ENCODE measurements around the gene NIBAN1. TPM values are rescaled to one million over a fixed set of nuclear protein-coding genes. Genes with fewer than 3 reads are reported as not detected.

The NIBAN1 gene
- total and polyA plus RNA-seq, 4 donors, result 4.1 to 35.0 (median 12.9) TPM

DNA sequence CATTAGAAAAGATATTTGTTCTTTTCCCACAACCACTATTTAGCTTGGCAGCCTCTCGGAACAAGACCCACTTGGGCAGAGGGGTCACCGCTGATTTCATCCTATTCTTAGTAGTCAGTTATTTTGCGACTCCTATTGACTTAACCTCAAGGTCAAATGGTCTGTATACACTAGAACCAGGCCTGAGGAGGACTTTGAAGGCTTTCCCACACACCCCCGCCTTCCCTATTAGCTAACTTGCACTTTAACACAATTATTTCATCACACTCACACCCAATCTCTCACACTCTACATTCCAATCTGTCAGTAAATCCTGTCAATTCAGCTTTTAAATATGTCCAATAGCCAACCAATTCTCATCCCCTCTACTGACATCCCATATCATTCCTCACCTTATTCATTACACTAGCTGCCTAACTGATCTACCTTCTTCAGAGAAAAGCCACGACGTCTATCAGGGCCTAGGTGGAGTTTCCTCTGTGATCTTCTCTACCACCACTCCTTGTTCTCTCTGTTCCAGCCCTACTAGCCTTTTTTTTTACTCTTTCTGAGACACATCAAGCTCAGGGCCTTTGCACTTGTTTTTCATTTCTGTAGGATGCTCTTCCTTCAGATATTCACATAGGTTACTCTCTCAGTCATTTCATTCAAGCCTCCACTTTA lies 1.0 kb upstream of the NIBAN1 start:
- H3K36me3 ChIP-seq (ENCODE audit: control insufficient read depth, insufficient read depth, low read length), result no peaks in the 10 kb centered on the region
- H3K4me1 ChIP-seq (ENCODE audit: control insufficient read depth, insufficient read depth, low read length), result peaks cover 9% of the 10 kb centered on the region
- H3K9me3 ChIP-seq (ENCODE audit: control insufficient read depth, insufficient read depth, low read length), result no peaks in the 10 kb centered on the region
- 74% methylated on average over 6 of the region's 6 CpGs for WGBS (ENCODE audit: insufficient coverage)
- DNase-seq (ENCODE audit: low read depth in 4 of 6, low spot score in 6 of 6), result no peak
- no peak overlapping the region for H3K4me3 ChIP-seq (ENCODE audit: low read depth, low read length)
- no peak overlapping the region for H3K27ac ChIP-seq (ENCODE audit: low read depth, low read length)
- H3K27me3 ChIP-seq (ENCODE audit: control insufficient read depth, insufficient read depth, low read length), result peaks cover 28% of the 10 kb centered on the region

- Histone ChIP-seq H3K27ac (ENCODE audit: low read depth, low read length) (no peak overlapping the region), H3K9me3 (ENCODE audit: control insufficient read depth, insufficient read depth, low read length) (no peaks in the 10 kb centered on the region), H3K4me1 (ENCODE audit: control insufficient read depth, insufficient read depth, low read length) (peaks cover 9% of the 10 kb centered on the region), H3K27me3 (ENCODE audit: control insufficient read depth, insufficient read depth, low read length) (peaks cover 28% of the 10 kb centered on the region), H3K4me3 (ENCODE audit: low read depth, low read length) (peak overlapping the region; percentile 50), H3K36me3 (ENCODE audit: control insufficient read depth, insufficient read depth, low read length) (no peaks in the 10 kb centered on the region)
- 86% methylated on average over 2 of the region's 4 CpGs for WGBS (ENCODE audit: insufficient coverage)
- DNase-seq (ENCODE audit: low read depth in 4 of 6, low spot score in 6 of 6), result no peak
These were observed 468 bp upstream of the NIBAN1 start for GRCh38 chr1:184974837-184975115.

DNA sequence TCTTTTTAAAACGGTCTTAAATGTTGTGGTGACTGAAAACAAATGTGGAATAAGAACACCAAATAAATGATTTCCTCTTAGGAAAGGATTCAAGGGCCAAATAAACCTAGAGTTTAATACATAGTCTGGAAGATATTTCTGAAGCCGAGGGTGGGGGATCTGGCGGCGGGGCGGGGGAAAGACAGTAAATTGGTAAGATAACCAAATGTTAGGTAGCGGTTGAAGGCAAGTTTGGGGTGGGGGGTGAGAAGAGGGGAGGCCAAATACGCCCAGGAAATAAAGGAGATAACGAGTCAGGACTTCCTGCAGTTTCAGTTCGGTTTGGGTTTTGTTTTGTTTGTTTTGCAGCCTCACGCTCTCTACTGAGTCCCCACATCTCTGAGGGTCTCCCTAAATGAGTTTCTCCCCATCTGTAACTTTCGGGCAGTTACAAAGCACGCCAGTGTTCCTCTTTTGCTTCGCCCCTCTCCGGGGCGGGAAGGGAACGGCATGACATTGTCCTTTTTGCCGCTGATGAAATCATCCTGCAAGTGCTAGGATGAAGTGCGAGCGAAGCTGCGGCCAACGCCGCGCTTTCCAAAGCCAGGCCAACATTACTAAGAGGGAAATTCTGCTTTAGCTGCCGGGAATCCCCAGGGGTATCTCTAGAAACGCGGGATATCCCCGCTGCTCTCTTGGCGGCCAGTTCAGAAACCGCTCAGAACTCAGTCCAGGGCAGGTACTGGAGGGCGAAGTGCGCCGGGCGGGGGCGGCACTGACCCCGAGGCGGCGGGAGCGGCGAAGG lies 844 bp downstream of the NIBAN1 start:
- H3K27me3 ChIP-seq (ENCODE audit: control insufficient read depth, insufficient read depth, low read length), result peaks cover 28% of the 10 kb centered on the region
- peak in 3 of 6 donors; percentile 36 to 65 (median 63) for DNase-seq (ENCODE audit: low read depth in 4 of 6, low spot score in 6 of 6)
- H3K36me3 ChIP-seq (ENCODE audit: control insufficient read depth, insufficient read depth, low read length), result no peaks in the 10 kb centered on the region
- peak overlapping the region; percentile 63 for H3K4me3 ChIP-seq (ENCODE audit: low read depth, low read length)
- 4% methylated on average over 37 of the region's 39 CpGs for WGBS (ENCODE audit: insufficient coverage)
- H3K4me1 ChIP-seq (ENCODE audit: control insufficient read depth, insufficient read depth, low read length), result peaks cover 9% of the 10 kb centered on the region
- H3K9me3 ChIP-seq (ENCODE audit: control insufficient read depth, insufficient read depth, low read length), result no peaks in the 10 kb centered on the region
- H3K27ac ChIP-seq (ENCODE audit: low read depth, low read length), result peak overlapping the region; percentile 61

DNA sequence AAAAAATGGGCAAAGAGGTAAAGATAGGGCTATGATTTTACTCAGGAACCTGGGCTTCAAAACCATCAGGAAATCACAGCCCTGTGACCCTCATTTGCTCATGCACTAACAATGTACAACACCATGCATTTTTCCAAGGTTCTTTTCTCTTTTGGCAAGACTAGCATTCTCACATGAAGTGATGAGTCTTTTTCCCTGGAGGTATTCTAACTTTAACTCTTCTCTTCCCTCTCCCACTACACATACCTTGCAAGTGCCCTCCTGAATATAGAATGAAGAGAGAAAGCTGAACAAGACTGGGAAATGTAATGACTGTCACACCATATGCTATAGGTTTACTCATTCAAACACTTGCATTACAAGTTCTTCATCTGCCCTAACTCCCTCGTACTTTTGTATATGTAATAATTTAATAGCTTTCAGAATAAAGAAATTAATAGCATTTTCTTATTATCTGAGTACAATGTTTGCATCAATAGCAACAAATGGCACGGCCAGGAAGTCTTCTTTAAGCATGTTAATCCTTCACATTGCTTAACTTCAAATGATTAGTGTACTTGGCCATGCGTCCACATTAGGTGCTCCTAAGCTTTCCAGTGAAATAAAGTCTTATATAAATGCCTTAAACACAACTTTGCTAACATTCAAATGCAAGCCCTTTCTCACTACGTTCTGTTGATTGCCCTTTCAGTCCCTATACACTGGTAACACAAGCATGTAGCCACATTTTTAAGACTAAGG lies 1.8 kb downstream of the NIBAN1 start:
- Histone ChIP-seq H3K36me3 (ENCODE audit: control insufficient read depth, insufficient read depth, low read length) (no peaks in the 10 kb centered on the region), H3K27me3 (ENCODE audit: control insufficient read depth, insufficient read depth, low read length) (peaks cover 28% of the 10 kb centered on the region), H3K4me3 (ENCODE audit: low read depth, low read length) (peak overlapping the region; percentile 63), H3K4me1 (ENCODE audit: control insufficient read depth, insufficient read depth, low read length) (peaks cover 9% of the 10 kb centered on the region), H3K9me3 (ENCODE audit: control insufficient read depth, insufficient read depth, low read length) (no peaks in the 10 kb centered on the region), H3K27ac (ENCODE audit: low read depth, low read length) (no peak overlapping the region)
- WGBS (ENCODE audit: insufficient coverage), result 67% methylated on average over 3 of the region's 4 CpGs
- no peak for DNase-seq (ENCODE audit: low read depth in 4 of 6, low spot score in 6 of 6)

DNA sequence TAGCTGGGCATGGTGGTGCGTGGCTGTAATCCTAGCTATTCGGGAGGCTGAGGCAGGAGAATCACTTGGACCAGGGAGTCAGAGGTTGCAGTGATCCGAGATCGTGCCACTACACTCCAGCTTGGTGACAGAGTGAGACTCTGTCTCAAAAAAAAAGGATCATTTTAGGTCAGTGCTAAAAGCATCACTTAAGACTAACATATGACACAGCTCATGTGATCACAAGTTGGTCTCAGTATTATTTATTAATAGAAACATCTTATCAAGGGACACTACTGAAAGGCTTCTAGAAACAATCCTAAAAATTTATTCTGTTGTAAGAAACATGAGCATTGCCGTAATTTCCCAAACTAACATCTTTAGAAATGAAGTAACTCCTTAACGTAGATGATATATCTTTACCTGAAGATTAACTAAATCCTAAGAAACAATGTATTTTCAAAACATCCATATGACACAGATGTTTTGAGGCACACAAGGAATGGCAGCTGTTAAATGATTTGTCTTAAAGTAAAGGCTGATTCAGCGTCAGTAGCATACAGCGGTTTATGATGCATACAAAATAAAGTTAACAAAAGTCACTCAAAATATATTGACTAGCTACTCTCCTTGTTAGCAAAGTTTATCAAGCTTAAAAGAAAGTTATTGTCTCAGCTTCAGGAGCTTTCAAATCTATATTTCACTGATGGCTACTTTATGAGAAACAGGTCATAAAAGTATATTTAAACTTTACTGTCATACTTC lies 2.6 kb downstream of the NIBAN1 start:
- H3K27ac ChIP-seq (ENCODE audit: low read depth, low read length), result no peak overlapping the region
- no peak overlapping the region for H3K4me3 ChIP-seq (ENCODE audit: low read depth, low read length)
- no peaks in the 10 kb centered on the region for H3K36me3 ChIP-seq (ENCODE audit: control insufficient read depth, insufficient read depth, low read length)
- no peak for DNase-seq (ENCODE audit: low read depth in 4 of 6, low spot score in 6 of 6)
- H3K4me1 ChIP-seq (ENCODE audit: control insufficient read depth, insufficient read depth, low read length), result peaks cover 9% of the 10 kb centered on the region
- H3K27me3 ChIP-seq (ENCODE audit: control insufficient read depth, insufficient read depth, low read length), result peaks cover 28% of the 10 kb centered on the region
- no peaks in the 10 kb centered on the region for H3K9me3 ChIP-seq (ENCODE audit: control insufficient read depth, insufficient read depth, low read length)
- 100% methylated on average over 2 of the region's 8 CpGs for WGBS (ENCODE audit: insufficient coverage)

- Histone ChIP-seq H3K27ac (ENCODE audit: low read depth, low read length) (no peak overlapping the region), H3K9me3 (ENCODE audit: control insufficient read depth, insufficient read depth, low read length) (no peaks in the 10 kb centered on the region), H3K27me3 (ENCODE audit: control insufficient read depth, insufficient read depth, low read length) (peaks cover 26% of the 10 kb centered on the region), H3K36me3 (ENCODE audit: control insufficient read depth, insufficient read depth, low read length) (no peaks in the 10 kb centered on the region), H3K4me1 (ENCODE audit: control insufficient read depth, insufficient read depth, low read length) (peaks cover 9% of the 10 kb centered on the region), H3K4me3 (ENCODE audit: low read depth, low read length) (no peak overlapping the region)
- no peak for DNase-seq (ENCODE audit: low read depth in 4 of 6, low spot score in 6 of 6)
- WGBS (ENCODE audit: insufficient coverage), result 100% methylated on average over 2 of the region's 5 CpGs
These were observed 3.6 kb downstream of the NIBAN1 start for GRCh38 chr1:184970691-184971161.

DNA sequence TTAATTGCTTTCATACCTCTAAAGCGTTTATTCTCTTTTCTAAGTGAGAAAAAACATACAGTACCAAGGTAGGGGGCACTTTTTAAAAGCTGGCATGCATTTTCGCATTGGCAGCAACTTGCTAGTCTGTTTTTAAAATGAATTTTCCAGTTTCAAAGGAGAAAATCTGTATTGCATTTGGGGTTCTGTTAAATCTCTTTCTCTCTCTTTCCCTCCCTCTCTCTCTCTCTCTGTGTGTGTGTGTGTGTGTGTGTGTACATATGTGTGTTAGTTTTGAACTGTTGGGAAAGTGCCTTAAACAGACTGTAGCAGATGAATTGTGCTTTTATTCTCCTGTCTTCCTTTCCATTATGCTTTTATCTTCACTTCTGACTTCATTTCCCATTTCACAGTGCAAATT lies 7.3 kb downstream of the NIBAN1 start:
- WGBS (ENCODE audit: insufficient coverage), result no CpG with 5 or more reads among the region's 2 CpGs
- H3K4me1 ChIP-seq (ENCODE audit: control insufficient read depth, insufficient read depth, low read length), result no peaks in the 10 kb centered on the region
- no peak for DNase-seq (ENCODE audit: low read depth in 4 of 6, low spot score in 6 of 6)

DNA sequence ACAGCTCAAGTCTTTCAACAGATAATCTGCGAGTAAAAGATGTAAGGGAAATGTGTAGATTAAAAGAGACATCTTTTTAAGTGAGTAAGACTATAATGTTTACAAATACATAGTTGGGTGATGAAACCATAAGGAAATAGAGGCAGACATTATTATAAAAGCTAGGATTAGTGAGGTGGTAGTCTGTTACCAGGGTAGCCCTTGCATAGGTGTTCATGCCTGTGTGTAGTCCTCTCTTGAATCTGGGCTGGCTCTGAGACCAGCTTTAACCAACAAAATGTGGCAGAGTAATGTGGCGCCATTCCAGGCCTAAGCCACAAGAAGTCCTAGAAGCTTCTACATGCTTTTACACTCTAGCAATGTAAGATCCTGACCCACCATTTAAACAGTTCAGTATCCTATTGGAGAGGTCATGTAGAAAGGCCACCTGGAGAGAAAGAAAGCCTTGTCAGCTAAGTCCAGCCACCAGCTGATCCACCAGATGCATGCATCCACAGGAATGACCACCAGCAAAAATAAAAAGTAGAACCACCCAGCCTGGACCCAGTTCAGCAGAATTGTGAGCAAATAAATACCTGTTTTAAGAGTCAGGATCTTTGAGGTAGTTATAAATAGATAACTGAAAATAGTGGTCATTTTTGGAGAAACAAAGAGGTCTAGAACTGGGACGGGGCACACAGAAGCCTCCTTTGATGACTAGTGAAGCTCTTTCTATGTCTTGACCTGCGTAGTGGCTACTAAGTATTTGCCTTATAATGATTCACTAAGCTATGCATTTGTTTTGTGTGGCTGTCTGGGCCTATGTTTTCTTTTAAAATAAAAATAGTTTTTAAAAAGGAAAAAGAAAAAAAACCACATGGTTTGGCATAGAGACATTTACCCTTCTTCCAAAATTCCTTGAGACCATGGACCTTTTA lies 8.1 kb downstream of the NIBAN1 start:
- Histone ChIP-seq H3K4me1 (ENCODE audit: control insufficient read depth, insufficient read depth, low read length) (no peaks in the 10 kb centered on the region), H3K36me3 (ENCODE audit: control insufficient read depth, insufficient read depth, low read length) (no peaks in the 10 kb centered on the region)
- WGBS (ENCODE audit: insufficient coverage), result 86% methylated on average over 1 of the region's 4 CpGs

More for the DNA sequence above, 7.3 kb downstream of the NIBAN1 start:
- no peaks in the 10 kb centered on the region for H3K9me3 ChIP-seq (ENCODE audit: control insufficient read depth, insufficient read depth, low read length)
- H3K4me3 ChIP-seq (ENCODE audit: low read depth, low read length), result no peak overlapping the region
- H3K36me3 ChIP-seq (ENCODE audit: control insufficient read depth, insufficient read depth, low read length), result no peaks in the 10 kb centered on the region
- H3K27me3 ChIP-seq (ENCODE audit: control insufficient read depth, insufficient read depth, low read length), result no peaks in the 10 kb centered on the region
- no peak overlapping the region for H3K27ac ChIP-seq (ENCODE audit: low read depth, low read length)

More for the DNA sequence above, 8.1 kb downstream of the NIBAN1 start:
- H3K9me3 ChIP-seq (ENCODE audit: control insufficient read depth, insufficient read depth, low read length), result no peaks in the 10 kb centered on the region
- DNase-seq (ENCODE audit: low read depth in 4 of 6, low spot score in 6 of 6), result no peak
- H3K4me3 ChIP-seq (ENCODE audit: low read depth, low read length), result no peak overlapping the region
- H3K27me3 ChIP-seq (ENCODE audit: control insufficient read depth, insufficient read depth, low read length), result no peaks in the 10 kb centered on the region
- H3K27ac ChIP-seq (ENCODE audit: low read depth, low read length), result no peak overlapping the region
